Mesenteric fat pad (tissue), 1 donor: ENCODE measurements around the gene MATN4. TPM values are rescaled to one million over a fixed set of nuclear protein-coding genes. Genes with fewer than 3 reads are reported as not detected.
"Not testable (repeated sequence)": the region's sequence is repeated elsewhere in the genome, so short reads cannot be mapped to it uniquely, and the experiment has no call there.

Experiments
- DNase-seq: peaks from one replicate; pipeline ENCODE4 v3.0.0-alpha.2; 2020; ENCODE audit warnings: low spot score
- long read RNA-seq: library from polyadenylated mRNA; unstranded; transcript quantifications from one replicate; pipeline ENCODE4 v2.0.0, GENCODE V29; 2020
- total RNA-seq: library from RNA; stranded (reverse); fragmentation: NEBNext Ultra II Directional; extraction: Animal tissue kit (Norgen Biotek cat#: 25700); gene quantifications from one replicate; pipeline ENCODE4 v1.2.1, GENCODE V29; 2021
- donor health status: DM: yes; HTN: yes; CAD: no.

The MATN4 gene
- not detected for total RNA-seq
- long read RNA-seq, result 0 reads

DNA sequence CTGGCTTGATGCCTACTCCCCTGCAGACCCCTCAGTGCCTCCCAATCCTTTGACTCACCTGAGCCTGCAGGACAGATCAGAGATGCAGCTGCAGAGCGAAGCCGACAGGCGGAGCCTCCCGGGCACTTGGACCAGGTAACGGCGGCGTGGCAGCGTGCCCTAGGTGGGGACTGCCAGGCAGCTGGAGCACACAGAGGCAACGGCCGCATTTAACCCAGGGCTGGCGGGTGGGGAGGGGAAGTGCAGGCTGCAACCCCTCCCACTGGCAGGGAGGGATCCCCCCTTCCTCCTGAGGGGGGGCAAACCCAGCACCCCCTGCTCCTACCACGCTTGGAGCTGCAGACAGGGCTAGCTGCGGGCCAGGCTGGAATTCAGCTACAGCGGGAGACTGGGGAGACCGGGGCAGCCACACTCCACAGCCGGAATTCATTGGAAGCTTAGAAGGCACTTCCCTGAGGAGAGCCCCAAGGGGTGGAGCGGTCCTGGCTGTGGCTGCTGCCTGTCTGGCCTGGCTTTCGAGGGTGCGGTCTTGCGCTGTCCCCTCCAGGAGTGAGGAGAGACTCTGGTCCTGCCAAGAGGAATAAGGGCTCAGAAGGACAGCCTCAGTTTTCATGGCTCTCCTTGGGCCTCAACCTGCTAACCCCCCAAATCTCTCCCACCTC, at the start of gene MATN4:
TSS of gene MATN4 (minus strand) at position 183 of the 662 bp plus-strand sequence. CDS start 2,717 bp downstream, outside the sequence.
- no peak for DNase-seq

- DNase-seq, result no peak
These were observed 47.3 kb upstream of the MATN4 start for GRCh38 chr20:45355209-45356084.

DNA sequence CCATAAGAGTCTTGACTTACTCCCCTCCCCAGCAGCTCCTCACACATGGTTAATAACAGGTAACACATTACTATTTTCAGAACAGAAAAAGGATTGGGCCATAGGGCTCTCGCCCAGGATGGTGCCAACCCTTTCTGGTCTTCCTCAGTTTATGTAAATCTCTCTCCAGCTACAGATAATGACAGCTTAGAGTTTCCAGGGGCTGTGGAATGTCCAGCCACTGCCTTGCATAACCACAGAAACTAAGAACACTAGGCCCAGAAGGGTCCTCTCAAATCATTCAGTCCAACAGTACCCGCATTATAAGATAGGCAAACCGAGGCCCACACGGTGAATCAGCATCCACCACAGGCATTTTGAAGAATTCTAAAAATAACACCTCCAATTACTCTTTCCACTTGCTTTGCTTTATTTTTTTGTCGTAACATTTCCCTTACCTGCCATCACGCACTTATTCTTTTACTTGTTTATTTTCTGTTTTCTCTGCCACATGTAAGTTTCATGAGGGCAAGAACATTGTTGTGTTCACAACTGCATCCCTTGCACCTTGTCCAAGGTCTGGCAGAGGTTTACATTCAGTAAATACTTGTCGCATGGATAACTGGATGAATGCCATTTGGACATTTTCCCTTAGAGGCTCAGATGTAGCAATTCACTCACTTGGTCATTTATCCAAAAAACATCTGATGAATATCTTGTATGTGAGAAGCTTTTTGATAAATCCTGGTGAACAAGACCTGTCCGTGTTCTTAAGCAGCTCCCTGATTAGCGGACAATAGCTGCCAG, 46.5 kb upstream of the MATN4 start:
- DNase-seq, result peak; percentile 55

DNA sequence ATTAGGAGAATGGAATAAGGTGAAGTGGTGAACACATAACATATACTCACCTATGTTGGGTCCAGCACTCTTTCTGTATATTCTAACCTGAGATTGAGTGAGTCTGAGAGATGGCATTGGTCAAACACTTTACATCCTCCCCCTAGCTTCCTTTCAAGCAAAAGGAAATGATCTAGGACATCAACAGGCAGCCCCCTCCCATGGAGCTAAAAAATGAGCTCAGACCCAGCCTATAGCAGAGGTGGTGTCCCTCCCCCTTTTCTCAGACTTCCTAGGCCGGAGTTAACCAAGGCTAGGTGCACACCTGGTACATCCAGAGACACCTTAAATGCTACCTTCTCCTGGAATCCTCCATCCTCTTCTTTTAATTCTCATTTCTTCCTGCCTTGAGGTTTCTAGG, 45.6 kb upstream of the MATN4 start:
- DNase-seq, result no peak

DNA sequence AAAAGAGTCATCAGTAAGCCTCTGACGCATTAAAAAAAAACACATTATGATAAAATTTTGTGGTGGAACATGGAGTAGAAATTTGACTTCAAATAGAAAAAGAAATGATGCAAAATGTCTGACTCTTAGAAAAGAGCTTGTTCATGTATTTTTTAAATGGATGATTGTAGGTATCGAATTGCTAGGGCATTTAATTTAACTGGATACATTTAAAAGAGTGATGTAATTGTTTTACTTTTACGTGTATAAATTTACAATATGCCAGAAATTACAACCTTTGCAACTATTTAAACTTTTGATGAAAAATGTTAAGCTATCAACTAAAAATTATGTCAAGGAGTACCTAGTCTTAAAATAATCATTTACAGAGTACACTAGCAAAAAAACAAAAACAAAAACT, 44.6 kb upstream of the MATN4 start:
- DNase-seq, result no peak

- not testable (repeated sequence) for DNase-seq
These were observed 42.7 kb upstream of the MATN4 start for GRCh38 chr20:45350795-45351194.

DNA sequence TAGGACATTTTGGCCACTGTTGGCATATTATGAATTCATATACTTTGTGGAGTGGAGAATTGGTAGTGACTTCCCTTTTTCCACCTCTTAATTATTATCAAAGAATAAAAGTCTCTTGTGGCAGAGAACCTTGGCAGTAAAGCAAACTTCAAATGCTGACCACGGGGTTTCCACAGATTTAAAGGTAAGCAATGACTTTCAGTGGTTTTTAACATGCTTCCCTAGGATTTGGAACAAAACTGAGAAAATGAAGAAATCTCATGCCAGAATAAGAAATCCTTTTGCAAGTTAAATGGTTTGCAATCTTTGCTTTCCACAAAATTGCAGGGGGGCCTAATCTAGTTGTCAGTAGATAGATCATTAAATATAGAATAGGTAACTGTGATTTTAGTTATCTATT, 42.1 kb upstream of the MATN4 start:
- no peak for DNase-seq

DNA sequence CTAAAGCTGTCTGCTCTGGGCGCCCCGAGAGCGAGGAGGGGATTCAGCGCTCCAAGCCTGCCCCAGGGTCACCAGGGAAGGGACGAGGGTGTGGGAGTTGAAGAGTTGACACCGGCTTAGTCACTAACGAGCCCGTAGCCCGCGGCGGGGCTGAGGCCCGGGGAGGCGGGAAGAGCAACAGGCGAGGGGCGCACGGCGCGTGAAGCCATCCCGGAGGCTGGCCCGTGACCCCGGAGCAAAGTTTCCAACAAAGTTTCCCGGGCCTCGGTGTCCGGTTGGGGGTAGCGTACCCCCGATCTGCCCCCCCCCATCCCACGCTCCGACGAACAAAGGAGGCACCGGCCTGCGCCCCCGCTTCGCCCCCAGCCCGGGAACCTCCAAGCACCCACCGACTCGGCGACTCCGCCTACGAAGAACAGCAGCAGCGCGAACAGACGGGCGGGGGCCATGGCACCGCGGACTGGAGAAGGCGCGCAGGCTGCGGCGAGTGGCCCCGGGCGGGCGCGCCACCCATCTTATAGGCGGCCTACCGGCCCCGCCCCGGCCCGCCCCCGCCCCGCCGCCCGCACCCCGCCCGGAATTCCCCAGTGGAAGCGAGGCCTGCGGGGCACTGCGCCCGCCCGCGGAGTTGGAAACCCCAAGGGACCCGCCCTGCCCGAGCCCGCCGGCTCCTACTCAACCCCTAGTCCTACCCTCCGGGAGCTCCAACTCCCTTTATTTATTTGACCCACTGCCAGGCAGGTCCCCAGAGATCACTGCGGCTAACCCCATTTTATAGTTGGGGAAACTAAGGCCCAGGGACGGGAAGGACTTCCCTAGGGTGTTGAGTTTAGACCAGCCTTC, 40.1 kb upstream of the MATN4 start, which contains the start of gene SDC4:
TSS of gene SDC4 (minus strand) at position 489 of the 843 bp plus-strand sequence. CDS start at position 449, 40 bp downstream.
- DNase-seq, result peak; percentile 93

DNA sequence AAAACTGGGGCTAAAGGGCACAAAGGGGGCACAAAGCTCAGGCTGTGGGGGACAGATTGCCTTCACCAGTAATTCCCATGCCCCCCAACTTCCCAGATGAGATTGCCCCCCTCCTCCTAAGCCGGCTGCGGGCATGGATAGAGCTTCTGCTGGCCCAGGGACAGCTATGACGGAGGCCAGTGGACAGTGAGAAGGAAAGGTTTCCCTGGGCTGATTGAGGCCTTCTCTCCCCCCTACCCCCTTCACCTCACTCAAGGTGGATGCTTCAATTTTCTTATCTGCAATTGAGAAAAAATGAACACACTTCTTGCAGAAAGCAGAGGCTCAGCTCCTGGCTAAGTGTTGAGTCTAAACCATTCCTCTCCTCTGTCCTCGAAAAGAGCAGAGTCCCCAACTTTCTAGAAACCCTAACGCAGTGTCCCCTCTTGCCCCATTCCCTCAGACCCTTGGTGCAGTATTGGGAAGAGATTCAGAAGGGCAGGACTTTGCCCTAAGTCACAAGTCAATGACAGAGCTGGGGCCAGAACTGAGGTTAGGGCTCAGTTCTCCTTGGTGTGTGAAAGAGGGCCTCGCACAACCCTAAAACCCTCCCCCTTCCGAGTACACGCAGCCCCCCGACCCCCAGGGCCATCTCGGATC, 39.3 kb upstream of the MATN4 start:
- DNase-seq, result no peak

- no peak for DNase-seq
These were observed 38.8 kb upstream of the MATN4 start for GRCh38 chr20:45346851-45347250.

DNA sequence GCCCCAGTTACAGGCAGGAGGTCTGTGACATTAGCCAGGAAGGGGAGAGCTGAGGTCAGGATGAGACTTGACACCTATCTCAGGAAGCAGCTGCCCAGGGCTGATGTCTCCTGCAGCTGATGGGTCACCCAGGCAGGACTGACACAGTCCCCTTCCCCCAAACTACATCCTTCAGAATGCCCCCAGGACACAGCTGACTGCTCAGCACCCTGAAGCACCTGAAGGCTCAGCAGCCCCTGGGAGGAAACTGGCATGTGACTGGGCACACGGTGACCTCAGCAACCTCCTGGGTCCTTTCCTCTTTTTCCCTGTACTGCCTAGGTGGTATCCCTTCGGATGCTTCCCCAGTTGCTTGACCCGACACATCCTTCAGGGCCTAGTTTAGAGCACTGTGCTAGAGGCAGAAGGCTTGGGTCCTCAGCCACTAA, 38.2 kb upstream of the MATN4 start:
- no peak for DNase-seq

- no peak for DNase-seq
These were observed 37.2 kb upstream of the MATN4 start for GRCh38 chr20:45345104-45345936.

DNA sequence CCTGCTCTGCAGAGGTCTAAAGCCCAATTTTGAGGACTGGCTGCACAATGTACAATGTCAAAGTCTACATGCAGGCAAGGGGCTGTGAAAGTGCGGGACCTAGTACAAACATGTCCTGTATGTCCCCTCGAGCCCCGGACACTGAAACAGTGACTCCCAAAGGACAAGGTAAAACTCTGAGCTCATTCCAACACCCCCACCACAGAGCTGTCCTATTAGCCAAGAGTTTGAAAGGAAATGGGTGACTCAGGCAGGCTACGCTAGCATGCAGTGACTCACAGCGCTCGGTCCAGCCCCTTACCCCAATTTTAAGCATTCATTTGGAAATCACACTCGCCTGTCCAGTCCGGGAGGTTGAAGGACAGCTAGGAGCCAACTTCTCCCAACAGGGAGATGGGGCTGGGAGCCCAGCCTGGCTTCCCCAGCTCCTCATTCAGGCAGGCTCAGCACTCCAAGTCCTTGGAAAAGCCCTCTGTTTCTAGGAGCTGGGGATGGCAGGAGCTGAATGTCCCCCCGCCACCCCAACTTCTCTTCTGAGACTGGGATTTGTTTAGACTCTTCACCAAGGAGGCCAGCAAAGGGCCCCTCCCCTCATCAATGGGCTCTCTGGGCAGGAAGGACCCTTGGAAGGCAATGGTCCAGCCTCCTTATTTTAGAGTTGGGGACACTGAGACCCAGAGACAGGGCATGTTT, 36.2 kb upstream of the MATN4 start:
- DNase-seq, result no peak

- DNase-seq, result no peak
These were observed 35.6 kb upstream of the MATN4 start for GRCh38 chr20:45343532-45344167.

- DNase-seq, result no peak
These were observed 34.9 kb upstream of the MATN4 start for GRCh38 chr20:45342855-45343531.

DNA sequence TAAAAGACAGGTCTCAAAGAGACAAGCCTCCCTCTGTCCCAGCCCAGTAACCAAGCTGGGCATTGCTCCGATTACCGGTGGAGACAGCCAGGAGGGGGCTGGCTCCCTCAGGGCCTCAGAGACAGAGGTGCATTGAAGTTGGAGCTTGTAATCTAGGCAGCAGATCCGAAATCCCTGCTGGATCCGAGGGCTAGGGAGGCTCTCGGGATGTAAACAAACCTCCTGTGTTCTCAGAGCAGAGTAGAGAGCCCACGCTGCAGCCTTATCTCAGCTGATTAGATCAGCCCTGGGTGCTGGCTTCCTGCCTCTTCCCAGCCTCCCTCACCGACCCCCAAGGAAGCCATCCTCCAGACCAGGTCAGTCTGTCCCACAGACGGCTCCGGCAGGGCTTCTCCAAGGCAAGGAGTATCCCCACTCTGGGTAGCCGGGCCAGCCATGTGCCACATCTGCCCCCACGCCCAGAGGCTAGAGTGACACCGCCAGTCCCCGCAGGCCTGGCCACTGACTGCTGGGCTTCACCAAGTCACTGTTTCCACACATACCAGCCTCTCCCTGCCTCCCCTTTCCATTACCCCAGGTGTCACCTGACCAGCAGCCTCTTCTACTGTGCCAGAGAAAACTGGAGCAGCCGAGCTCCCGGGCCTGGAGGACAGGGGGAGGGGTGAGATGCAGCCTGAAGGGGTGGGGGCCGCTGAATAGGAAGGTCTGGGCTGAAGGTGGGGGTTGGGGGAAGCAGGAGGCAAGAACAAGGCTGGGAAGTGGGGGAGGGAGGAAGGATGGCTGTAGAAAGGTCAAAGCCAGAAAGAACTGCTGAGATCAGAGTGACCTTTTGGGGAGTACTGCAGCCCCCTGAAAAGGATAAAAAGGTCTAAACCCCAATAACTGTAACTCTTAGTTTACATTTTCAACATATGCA, 34.1 kb upstream of the MATN4 start:
- no peak for DNase-seq

DNA sequence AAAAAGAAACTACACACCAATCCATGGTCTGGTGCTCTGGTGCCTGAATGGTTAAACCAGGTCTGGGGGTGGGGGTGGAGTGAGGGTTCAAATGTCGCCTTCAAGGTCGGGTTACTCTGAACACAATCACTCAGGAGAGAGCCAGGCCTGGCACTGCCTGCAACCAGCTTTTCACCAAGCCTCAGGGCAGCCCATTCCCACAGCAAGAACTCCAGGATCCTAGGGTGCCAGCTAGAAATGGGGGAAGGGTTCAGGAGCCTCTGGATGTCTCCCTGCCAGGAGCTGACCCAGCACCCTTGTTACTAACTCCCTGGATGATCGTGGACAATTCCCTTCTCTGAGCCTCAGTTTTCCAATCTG, 33.5 kb upstream of the MATN4 start:
- no peak for DNase-seq
